Right lobe of liver (tissue), 4 donors: ENCODE data around the gene FIGNL1.

Experiments used
- POLR2A ChIP-seq: fragments of 450-650 bp; IDR thresholded peaks from one replicate; pipeline ENCODE4 v1.6.1; 2017; ENCODE audit warnings: antibody characterized with exemption, mild to moderate bottlenecking
- TF ChIP-seq, protein P1 (sequence below), 4 donors: fragments of 200-600 bp in 3 of 4; fragments of 450-650 bp in 1 of 4; IDR thresholded peaks; one replicate each; pipeline versions ENCODE4 v1.5.1 to v1.8.0; 2016 to 2022; ENCODE audit warnings: antibody characterized with exemption in 4 of 4, mild to moderate bottlenecking in 2 of 4
- donor health status: DM: no; HTN: no; CAD: no.
- donor health status: DM: no; HTN: no; CAD: no.
- donor health status: DM: no; HTN: yes; CAD: no.

GRCh38 chr7:50425318-50425717, 24.8 kb downstream of the FIGNL1 start:
- no peak for TF ChIP-seq POLR2A
- TF ChIP-seq, protein P1, sequence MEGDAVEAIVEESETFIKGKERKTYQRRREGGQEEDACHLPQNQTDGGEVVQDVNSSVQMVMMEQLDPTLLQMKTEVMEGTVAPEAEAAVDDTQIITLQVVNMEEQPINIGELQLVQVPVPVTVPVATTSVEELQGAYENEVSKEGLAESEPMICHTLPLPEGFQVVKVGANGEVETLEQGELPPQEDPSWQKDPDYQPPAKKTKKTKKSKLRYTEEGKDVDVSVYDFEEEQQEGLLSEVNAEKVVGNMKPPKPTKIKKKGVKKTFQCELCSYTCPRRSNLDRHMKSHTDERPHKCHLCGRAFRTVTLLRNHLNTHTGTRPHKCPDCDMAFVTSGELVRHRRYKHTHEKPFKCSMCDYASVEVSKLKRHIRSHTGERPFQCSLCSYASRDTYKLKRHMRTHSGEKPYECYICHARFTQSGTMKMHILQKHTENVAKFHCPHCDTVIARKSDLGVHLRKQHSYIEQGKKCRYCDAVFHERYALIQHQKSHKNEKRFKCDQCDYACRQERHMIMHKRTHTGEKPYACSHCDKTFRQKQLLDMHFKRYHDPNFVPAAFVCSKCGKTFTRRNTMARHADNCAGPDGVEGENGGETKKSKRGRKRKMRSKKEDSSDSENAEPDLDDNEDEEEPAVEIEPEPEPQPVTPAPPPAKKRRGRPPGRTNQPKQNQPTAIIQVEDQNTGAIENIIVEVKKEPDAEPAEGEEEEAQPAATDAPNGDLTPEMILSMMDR (IDR thresholded peaks at IDR 0.05) = no peak
